D721Med (cell line): ENCODE results near the gene BSPH1.
"Not testable (repeated sequence)": the region's sequence is repeated elsewhere in the genome, so short reads cannot be mapped to it uniquely, and the experiment has no call there.

ENCODE experiments used
- DNase-seq: peaks from one replicate; pipeline ENCODE4 v3.0.0; 2011; ENCODE audit warnings: low spot score; ENCODE audit not compliant: insufficient read length
- FAIRE-seq: peaks from 2 replicates; lab custom pipeline; 2011; peaks lifted over from hg19 to GRCh38; lab: Jason Lieb, UNC
- CTCF ChIP-seq: IDR thresholded peaks from 2 replicates; pipeline ENCODE4 v1.5.1; 2012; ENCODE audit warnings: mild to moderate bottlenecking, control low read depth; ENCODE audit not compliant: insufficient read depth; ENCODE audit errors: missing control alignments

Gene BSPH1

GRCh38 chr19:47996230-47996727 lies 4.3 kb upstream of the BSPH1 start:
- FAIRE-seq: no peak
- no peak for DNase-seq

GRCh38 chr19:47994209-47994802 lies 2.3 kb upstream of the BSPH1 start, which contains the start of gene ELSPBP1:
TSS of gene ELSPBP1 (plus strand) at chr19:47994632. CDS start at chr19:48008668, 14,036 bp downstream.
- no peak for TF ChIP-seq CTCF
- FAIRE-seq (no peak), DNase-seq (no peak)

More at GRCh38 chr19:47996230-47996727, 4.3 kb upstream of the BSPH1 start:
- TF ChIP-seq CTCF: no peak

- FAIRE-seq (no peak), DNase-seq (no peak)
- no peak for TF ChIP-seq CTCF
These were observed 670 bp downstream of the BSPH1 start for GRCh38 chr19:47991191-47991808.

GRCh38 chr19:47973529-47973928 lies 18.4 kb downstream of the BSPH1 start:
- FAIRE-seq (no peak), DNase-seq (no peak)
- no peak for TF ChIP-seq CTCF

GRCh38 chr19:47955936-47956335 lies 36.0 kb downstream of the BSPH1 start:
- FAIRE-seq, DNase-seq: not testable (repeated sequence)

GRCh38 chr19:47952132-47952531 lies 39.8 kb downstream of the BSPH1 start:
- FAIRE-seq, DNase-seq: not testable (repeated sequence)

GRCh38 chr19:47949852-47950521 lies 42.0 kb downstream of the BSPH1 start:
- not testable (repeated sequence) for FAIRE-seq, DNase-seq

- DNase-seq, FAIRE-seq: not testable (repeated sequence)
These were observed 63.4 kb downstream of the BSPH1 start for GRCh38 chr19:47928581-47928980.

- DNase-seq, FAIRE-seq: not testable (repeated sequence)
- TF ChIP-seq CTCF: peak; percentile 39
These were observed 71.9 kb downstream of the BSPH1 start for GRCh38 chr19:47920107-47920506.
